Activated T-cell treated with anti-CD3 and anti-CD28 coated beads for 4 hours (primary cell): ENCODE data around the gene LRRC47.
"Not testable (repeated sequence)": the region's sequence is repeated elsewhere in the genome, so short reads cannot be mapped to it uniquely, and the experiment has no call there.

ENCODE experiments used
- DNase-seq: peaks from one replicate; pipeline ENCODE4 v3.0.0-alpha.2; 2020

LRRC47 gene

GRCh38 chr1:3814771-3815561 is 18.7 kb upstream of the LRRC47 start:
- no peak for DNase-seq

- DNase-seq: no peak
Measured at GRCh38 chr1:3814065-3814464, 17.8 kb upstream of the LRRC47 start.

- no peak for DNase-seq
Measured at GRCh38 chr1:3811595-3811911, 15.3 kb upstream of the LRRC47 start.

GRCh38 chr1:3810149-3810761 is 14.0 kb upstream of the LRRC47 start:
- not testable (repeated sequence) for DNase-seq

GRCh38 chr1:3809680-3810079 is 13.4 kb upstream of the LRRC47 start:
- DNase-seq: no peak

- no peak for DNase-seq
Measured at GRCh38 chr1:3807769-3808168, 11.5 kb upstream of the LRRC47 start.

- DNase-seq: no peak
Measured at GRCh38 chr1:3805038-3805437, 8.7 kb upstream of the LRRC47 start.

- not testable (repeated sequence) for DNase-seq
Measured at GRCh38 chr1:3804627-3804944, 8.3 kb upstream of the LRRC47 start.

GRCh38 chr1:3803905-3804626 is 7.8 kb upstream of the LRRC47 start:
- no peak for DNase-seq

GRCh38 chr1:3800795-3801194 is 4.5 kb upstream of the LRRC47 start:
- not testable (repeated sequence) for DNase-seq

- no peak for DNase-seq
Measured at GRCh38 chr1:3799976-3800685, 3.8 kb upstream of the LRRC47 start.

- DNase-seq: no peak
Measured at GRCh38 chr1:3795453-3796214, 664 bp downstream of the LRRC47 start.

GRCh38 chr1:3790952-3791351 is 5.3 kb downstream of the LRRC47 start:
- DNase-seq: no peak

GRCh38 chr1:3790500-3790923 is 5.8 kb downstream of the LRRC47 start:
- DNase-seq: no peak

GRCh38 chr1:3789421-3790300 is 6.6 kb downstream of the LRRC47 start:
- DNase-seq: no peak

- no peak for DNase-seq
Measured at GRCh38 chr1:3788756-3789420, 7.4 kb downstream of the LRRC47 start.

- no peak for DNase-seq
Measured at GRCh38 chr1:3787745-3788605, 8.3 kb downstream of the LRRC47 start.

GRCh38 chr1:3787349-3787715 is 9.0 kb downstream of the LRRC47 start:
- no peak for DNase-seq

- DNase-seq: no peak
Measured at GRCh38 chr1:3786468-3787348, 9.6 kb downstream of the LRRC47 start.
